HG03439 (cell line): Measurements from ENCODE around the gene ZNF423.
"Not testable (repeated sequence)": the region's sequence is repeated elsewhere in the genome, so short reads cannot be mapped to it uniquely, and the experiment has no call there.

Experiments used
- ATAC-seq: cut with Tn5 transposase; IDR thresholded peaks from one replicate; pipeline ENCODE4 v1.9.1; 2021; ENCODE audit warnings: mild to moderate bottlenecking, moderate library complexity; ENCODE audit not compliant: unreplicated experiment

The ZNF423 gene

DNA sequence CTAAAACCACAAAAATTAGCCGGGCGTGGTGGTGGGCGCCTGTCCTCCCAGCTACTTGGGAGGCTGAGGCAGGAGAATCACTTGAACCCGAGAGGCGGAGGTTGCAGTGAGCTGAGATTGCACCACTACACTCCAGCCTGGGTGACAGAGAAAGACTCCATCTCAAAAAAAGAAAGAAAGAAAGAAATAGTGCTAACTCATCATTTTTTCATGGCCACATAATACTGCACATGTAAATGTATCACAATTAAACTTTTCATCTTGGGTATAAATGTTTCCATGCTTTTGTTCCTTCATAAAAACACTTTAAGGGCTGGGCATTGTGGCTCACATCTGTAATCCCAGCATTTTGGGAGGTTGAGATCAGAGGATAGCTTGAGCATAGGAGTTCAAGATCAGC lies 15.9 kb upstream of the ZNF423 start:
- not testable (repeated sequence) for ATAC-seq

DNA sequence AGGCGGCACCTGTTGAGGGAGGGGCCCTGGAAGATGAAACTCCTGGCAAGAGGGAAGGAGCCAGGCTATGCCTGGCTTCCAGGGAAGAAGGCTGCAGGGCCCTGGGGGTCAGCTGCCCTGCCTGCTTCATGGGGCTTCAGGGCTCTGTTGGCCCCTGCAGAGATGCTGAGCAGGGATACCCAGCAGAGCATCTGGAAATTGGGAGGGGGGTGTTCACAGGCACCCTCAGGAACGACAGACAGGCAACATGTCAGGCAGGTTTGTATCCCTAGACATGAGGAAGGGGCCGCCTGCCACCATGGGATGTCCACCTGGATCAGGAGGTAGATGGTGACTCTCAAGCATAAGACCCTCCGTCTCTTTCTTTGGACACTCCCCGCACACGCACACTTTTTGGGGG lies 13.8 kb upstream of the ZNF423 start:
- ATAC-seq, result no peak

DNA sequence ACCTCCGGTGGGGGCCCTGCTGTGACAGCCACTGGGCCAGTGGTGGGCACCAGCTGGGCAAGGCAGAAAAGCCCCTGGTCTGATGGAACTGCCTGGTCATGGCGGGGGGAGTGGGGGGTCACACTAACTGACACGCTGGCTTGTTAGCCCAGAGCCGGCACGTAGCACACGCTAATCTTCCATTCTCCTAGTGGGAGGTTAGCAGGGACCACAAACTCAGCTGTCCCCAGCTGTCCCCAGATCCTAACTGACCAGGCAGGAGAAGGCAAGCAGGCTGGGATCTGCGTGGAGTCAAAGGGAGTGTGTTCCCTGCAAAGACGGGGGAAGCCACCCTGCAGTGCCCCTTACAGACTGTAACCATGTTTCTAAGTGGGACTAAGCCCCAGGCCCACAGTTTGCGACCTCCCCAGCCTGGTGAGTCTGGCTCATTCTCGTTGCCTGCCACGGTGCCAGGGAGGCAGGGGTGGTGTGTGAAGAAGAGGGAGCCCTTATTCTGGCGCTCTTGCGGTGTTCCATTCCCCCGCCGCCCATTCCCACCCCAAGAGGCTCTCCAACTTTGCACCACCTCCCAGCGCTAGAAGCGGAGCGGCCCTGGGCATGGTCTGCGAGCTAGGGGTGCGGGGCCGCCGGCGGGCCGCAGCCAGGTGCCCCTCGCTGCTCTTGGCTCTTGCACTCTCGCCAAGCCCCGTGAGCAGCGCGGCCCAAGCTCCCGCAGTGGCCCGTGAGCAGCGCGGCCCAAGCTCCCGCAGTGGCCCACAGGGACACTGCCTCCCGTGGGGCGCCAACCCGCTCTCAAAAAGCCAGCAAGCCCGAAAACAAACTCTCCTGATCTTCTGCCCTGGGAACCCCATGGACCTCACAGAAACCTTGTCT lies 12.1 kb upstream of the ZNF423 start:
- no peak for ATAC-seq

DNA sequence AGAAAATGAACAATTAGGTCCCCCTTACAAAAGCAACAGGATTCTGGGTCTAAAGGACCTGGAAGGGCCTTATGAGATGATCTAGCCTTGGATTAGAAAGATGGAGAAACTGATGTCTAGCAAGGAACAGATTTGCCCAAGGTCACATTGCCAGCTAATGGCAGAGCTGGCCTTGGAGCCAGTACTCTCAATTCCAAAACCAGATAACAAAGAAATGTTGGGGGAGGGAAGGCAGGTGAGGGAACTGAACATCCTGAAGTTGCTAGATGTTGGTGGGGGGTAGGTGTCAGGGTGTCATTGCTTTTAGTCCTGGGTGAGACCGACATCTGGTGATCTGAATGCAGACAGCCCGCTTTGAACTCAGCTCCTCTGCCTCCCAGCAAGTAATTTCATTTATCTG lies 11.3 kb upstream of the ZNF423 start:
- no peak for ATAC-seq

DNA sequence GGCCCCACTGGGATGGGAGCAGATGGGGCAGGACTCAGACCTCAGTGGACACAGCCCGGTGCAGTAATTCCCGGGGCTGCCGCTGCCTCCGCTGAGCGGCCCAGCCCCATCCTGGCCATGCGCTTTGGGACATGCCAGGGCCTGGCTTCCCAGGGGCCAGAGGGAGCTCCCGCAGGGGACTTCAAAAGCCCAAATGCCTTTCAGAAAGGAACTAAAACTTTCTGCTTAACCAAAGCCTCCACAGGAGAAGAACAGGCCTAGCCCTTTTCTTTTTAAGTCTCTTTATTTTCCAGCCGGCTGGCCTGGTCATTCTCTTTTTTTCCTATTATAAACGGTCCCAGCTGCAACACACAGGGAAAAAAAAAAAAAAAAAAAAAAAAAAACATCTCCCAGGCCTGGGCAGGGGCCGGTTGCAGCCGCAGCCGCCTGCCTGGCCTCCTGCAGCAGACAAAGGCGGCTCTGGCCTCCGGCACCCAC lies 10.7 kb upstream of the ZNF423 start:
- no peak for ATAC-seq

DNA sequence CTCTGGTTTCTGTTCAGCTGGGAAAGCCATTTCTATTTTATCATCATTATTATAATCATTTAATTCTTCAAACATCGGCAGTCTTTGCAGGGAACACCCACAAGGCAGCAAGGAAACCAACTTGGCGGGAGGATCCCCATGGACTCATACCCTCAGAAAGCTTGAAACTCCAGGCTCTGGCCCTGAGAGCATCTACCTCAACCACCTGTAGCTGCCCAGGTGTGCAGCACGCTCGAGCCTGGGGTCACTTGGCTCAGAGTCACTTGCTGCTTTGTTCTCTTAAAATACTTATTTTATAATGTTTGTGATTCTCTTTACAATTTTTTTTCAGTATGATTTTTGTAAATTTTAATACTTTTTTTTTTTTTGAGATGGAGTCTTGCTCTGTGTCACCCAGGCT lies 6.8 kb upstream of the ZNF423 start:
- no peak for ATAC-seq

DNA sequence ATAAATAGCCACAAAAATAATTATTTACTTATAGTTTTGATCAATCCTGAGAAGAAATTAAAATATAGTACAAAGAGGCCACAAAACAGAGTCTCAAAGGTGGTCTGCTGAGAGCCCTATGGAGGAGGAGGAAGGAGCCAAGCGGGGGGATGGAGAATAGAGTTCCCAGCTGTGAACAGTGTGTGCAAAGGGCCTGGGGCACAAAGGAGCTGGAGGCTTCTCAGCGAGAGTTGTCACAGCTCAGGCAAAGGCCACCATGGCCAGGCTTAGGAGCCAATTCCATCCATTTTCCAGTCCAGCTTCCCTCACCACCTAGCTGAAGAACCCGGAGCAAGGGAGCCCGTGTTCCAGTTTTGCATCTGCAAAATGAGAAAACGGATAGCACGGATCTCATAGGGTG lies 5.4 kb upstream of the ZNF423 start:
- no peak for ATAC-seq

DNA sequence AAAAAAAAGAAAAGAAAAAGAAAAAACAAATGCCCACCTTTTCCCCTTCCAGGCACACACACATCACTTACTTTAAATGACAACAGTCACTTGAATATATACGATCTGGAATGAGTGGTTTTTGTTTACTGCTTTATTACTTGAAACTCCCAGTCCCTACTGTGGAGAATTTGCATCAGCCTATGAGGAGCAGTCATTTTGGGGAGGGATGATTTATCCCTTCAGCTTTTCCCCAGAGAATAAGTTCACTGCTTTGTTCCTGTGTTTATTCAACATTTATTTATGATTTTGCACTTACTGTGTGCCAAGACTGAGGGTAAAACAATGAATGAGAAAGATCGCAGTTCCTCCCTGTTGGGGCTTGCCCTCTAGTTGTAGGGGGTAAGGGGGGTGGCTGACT lies 4.7 kb upstream of the ZNF423 start:
- ATAC-seq, result no peak

DNA sequence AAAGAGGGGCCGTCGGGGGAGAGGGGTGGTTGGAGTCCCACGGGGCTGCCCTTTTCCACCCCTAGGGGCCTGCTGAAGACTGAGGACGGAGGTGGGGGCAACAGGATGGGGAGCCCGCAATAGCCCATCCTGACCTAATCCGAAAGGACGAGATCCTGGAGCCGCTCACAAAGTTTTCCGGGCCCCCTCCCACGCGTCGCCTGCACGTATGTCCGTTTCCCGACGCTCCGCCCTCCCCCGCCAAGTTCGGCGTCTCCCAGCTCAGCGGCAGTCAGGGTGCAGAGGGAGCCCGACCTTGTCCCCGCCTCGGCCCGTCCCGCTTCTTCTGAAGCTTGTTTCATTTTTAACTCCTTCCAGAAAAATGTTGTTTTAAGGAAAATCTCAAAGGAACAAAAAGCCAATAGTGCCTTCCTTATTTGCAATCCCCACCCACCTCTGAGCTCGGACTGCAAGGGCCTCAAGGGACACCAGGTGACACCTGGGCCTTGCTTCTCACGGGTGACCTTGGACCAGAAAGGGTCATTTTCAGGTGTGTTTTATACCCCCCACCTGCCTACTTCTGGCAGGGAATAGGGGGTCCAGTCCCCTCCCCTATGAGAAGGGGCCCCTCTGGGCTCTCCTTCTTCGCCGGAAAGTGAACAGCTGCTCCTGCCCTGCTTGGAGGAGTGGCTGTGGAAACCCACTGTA lies 3.4 kb upstream of the ZNF423 start:
- no peak for ATAC-seq

DNA sequence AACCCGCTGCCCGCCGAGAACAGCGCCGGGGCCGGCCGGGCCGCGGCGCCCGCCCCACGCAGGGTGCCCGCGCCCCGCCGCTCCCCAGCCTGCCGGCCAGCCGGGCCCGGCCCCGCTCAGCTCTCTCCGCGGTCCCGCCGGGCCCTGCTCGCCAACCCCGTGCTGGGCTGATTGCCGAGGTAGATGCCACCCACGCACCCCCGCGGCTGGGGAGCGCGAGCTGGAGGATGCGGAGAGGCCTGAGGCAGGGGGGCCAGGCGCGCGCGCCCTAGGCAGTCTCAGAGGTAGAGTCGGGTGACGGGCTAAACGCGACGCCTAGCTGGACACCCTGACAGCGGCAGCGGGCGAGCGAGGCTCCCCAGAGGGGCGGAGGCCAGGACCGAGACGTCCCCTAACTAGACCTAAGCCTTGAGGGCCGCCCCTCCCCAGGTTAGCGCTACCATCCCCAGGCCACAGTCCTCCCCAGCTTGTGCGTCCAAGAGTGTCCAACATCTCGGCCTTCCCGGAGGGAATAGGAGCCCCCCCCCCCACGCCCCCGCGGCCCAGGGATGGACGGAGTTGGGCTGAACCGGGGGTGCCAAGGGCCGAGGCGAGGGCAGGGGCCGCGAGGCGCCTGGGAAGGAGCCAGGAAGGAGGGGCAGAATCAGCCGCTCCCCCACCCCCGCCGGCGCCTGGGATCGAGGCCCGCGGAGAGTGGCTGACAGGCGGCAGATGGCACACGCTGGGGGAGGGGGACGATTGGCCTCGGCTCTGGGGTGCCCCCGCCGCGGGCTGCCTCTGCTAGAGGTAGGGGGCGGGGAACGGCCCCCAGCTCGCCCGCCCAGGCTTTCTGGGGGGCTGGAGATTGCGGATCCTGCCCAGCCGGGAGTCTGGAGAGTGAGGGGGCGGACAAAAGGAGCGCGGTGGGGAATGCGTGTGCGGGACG lies 2.5 kb upstream of the ZNF423 start:
- ATAC-seq, result no peak

DNA sequence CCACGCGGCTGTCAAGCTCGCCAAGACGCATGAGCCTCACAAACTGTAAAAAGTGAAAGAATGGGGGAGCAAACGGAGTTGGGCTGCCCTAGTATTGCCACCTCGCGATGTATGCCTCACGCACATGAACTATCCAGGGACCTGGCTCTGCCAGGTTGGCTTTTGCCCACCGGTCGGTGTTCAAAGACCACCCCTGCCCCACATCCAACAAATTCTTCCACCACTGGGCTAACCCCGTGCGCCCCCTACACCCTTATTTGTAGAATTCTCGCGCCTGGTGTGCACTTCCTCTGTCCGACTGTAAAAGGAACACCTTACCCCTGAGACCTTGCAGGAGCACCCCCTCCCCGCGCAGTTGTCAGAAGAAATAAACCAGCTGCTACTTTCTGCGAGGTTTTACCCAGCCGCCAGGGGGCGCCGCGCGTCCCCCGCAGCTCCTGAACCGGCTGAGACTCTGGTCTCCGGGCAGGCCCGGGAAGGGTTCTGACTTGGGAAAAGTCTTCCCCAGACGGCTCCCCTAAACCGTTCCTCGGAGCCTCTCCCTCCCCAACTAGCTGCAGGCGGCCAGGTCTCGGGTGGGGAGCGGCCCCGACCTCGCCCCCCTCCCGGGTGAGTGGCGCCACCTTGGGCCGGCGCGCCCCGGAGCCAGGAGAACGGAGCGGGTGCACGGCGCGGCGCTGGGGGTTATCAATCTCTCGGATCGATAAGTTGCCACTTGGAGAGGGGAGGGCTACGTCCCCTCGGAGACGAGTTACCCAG lies 1.7 kb upstream of the ZNF423 start:
- no peak for ATAC-seq

DNA sequence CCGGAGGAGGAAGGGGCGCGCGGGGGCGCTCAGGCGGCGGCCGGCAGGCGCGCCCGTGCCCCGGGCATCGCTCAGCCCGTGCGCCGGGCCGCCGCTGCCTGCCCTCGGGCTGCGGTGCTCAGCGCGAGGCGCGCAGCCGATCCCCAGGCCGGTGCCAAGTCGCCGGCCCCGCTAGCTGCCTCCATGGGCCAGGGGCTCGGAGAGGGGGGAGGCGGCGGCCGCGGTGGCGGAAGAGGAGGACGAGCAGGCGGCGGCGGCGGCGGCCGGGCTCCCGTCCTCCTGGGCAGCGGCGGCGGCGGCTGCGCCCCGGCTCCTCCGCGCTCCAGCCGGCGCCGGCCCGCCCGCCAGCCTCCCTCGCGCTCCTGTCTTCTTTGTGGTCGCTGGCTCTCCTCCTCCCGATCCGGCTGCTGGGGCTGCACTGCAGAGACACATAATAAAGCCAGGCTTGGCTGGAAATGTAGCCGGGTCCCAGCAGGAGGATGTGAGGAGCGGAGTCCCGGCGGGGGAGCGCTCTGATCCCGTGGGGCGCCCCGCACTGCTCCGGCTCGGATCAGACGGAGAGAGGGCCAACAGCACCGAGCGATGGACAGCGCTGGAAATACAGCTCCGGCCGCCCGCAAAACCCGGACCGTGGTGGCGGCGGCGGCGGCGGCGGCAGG lies 889 bp upstream of the ZNF423 start:
- ATAC-seq, result no peak

DNA sequence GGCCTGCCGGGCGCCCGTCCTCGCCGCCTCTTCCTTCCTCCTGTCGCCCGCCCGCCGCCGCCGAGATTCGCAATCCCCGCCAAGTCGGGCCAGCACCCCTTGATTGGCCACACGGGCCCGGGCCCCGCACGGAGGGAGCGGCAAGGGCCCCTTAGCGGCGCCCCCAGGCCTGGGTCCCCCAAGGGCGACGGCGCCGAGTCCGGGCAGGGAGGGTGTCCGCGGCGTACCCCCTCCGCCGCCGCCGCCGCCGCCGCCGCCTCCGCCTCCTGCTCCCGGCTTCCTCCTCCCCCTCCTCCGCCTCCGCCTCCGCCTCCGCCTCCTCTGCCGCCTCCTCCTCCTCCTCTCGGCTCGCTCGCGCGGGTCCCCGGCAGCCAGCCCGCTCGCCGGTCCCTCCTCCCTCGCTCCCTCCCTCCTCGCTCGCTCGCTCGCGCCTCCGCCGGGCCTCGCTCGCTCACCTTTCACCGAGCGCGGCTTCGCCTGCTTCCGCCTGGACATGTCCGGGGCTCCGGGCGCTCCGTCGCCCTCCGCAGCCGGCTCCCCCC lies 561 bp downstream of the ZNF423 start:
- ATAC-seq, result peak; percentile 52

DNA sequence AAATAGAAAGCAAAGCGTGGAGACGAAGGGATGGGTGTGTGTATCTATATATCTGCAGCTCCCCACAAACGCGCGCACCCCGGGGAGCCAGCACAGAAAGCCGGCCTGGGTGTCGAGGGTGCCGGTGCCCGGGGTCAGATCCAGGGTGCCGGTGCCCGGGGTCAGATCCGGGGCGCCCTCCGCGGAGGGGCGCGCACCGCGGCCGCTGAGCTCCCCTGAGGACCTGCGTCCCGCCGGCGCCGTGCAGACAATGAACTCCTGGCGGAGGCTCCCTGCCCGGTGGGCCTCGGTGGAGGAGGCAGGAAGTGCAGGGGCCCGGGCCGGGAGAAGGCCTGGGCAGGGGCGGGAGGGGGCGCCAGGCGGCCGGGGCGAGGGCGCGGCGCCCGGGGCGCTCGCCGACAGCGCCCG lies 1.1 kb downstream of the ZNF423 start:
- ATAC-seq, result peak; percentile 28

DNA sequence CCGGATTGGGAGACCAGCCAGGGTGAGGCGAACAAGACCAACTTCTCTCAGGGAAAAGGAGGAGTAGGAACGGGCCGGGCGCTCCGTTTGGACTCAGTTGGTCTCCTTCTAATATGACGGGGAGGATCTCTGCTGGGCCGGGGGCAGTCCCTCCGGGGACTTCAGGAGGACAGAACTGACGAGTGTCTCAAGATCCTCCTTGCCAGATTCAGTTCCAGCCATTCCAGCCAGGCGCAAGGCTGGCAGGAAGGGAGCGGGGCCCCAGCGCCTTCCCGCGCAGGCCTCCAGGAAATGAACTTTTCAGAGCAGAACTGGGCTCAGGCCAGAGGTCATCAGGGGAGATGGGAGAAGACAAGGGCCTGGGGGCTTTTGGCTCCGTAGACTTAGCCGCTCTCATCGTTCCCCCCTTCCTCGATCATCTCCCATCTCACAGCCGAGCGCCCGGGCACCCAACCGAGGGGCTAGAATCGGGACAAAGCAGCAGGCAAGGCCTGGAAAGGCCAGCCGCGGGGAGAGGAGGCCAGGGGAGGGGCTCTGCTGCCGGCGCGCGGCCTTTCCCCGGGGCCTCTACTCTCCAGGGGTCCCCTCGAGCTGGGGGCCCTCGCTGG lies 1.6 kb downstream of the ZNF423 start:
- no peak for ATAC-seq

DNA sequence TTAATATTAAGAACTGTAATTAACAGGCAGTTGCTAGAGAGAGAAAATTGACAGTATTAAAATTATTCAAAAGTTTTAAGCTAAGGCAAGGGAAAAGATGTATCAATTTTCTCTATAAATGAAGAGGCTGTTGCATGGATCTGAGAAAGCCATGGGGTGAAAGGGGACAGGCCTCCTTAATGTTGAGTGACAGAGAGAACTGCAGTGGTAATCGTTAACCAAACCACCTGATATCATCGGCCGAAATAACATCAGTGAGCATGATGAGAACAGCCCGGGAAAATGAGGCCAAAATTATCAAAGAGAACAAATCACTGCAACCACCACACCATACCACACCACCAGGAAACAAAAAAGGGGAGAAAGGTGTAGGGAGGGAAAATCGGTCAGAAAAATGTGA lies 3.6 kb downstream of the ZNF423 start:
- ATAC-seq, result no peak

DNA sequence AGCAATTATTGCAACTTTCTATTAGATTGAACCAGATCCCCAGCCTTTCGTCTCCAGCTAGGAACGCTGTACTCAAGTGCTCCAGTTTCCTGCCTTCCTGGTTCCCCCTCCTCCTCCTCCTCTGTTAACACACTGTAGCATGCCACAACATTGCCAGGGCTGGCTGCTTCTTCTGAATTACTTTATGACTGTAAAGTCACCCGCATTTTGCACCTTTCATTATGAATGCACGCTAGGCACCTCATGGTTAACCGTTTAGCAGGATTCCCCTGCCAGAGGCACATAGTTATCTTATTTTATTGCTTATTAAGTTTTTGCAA lies 4.5 kb downstream of the ZNF423 start:
- ATAC-seq, result no peak

DNA sequence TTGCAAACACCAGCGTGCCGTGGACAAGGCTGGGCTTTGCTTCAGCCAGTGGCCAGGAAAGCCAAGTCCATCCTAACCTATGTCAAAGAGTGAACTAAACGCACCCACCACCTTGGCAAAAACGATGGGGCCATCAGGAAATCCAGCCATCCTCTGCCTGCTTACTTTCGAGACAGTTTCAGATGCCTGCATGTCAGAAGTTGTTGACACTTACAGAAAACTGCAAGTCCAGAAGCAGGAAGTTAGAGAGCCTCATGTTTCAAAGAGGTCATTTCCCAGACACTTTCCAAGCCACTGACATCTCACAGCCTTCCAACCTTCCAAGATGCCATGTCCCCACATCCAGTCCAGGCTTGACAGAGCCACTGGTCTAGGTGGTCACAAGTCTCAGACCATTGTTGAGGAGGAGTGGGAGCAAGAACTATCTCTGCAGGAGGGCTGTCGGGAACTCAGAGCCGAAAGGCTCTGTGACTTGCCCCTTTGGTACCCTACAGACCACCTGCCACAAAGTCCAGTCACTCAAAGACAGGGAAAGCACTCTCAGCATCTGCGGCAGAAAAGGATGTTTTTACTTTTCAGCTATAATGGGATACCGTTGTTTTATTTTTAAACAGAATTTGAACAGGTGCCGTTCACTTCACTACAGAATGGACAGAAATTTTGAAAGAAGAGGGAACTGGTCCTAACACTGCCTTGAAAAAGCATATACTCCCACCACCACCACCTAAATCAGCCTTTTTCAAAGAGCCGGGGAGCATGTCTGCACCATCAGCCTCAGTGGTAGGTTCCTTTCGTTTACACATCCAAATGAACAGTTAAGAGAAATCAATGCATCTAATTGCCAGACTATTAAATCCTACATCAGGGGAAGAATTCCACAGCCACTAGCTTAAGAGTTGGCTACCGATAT lies 5.1 kb downstream of the ZNF423 start:
- ATAC-seq, result no peak

DNA sequence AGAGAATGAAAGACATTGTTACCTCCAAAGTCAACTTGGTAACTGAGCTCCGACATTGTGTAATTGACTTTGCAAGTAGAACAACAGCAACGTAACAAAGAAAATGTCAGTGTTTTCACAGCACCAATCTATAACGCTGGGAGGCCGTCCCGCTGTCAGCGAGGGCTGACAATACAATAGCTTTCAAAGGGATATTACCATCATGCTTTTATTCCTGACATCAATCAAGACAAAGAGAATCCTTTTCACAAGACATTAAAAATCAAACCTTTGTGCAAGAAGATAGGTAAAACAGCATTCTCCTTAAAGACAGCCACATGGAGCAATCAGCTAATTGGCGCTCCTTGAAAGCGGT lies 6.2 kb downstream of the ZNF423 start:
- no peak for ATAC-seq
